Measurements from ENCODE around the gene ATXN1.

DNA sequence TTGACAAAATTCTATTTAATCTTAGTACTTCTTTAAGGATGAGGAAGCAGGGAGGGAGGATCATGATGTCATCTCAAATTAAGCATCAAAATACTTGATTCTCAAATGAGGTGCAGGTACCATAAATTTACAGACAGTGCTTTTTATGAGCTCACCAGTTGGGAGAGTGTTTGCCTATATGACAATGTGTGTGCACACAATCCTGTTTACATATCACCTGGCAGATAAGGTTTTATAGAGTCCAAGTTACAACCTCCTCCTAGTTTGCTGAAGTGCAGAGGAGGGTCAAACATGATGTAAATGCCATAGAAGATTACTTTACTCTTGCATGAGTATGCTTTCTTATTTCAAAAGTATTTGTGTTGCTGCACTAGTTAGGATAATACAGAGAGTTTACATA lies 6.4 kb downstream of the ATXN1 start:
- TF ChIP-seq, protein P1, sequence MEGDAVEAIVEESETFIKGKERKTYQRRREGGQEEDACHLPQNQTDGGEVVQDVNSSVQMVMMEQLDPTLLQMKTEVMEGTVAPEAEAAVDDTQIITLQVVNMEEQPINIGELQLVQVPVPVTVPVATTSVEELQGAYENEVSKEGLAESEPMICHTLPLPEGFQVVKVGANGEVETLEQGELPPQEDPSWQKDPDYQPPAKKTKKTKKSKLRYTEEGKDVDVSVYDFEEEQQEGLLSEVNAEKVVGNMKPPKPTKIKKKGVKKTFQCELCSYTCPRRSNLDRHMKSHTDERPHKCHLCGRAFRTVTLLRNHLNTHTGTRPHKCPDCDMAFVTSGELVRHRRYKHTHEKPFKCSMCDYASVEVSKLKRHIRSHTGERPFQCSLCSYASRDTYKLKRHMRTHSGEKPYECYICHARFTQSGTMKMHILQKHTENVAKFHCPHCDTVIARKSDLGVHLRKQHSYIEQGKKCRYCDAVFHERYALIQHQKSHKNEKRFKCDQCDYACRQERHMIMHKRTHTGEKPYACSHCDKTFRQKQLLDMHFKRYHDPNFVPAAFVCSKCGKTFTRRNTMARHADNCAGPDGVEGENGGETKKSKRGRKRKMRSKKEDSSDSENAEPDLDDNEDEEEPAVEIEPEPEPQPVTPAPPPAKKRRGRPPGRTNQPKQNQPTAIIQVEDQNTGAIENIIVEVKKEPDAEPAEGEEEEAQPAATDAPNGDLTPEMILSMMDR (IDR thresholded peaks at IDR 0.05), result no peak
- no peak for TF ChIP-seq POLR2A (IDR thresholded peaks at IDR 0.05)
